Stimulated activated CD8-positive, alpha-beta memory T cell treated with anti-CD3 and anti-CD28 coated beads, Interleukin-4, amount 100 ng/mL, for 4 hours (primary cell): Measurements from ENCODE around the gene VEZT.
"Not testable (repeated sequence)": the region's sequence is repeated elsewhere in the genome, so short reads cannot be mapped to it uniquely, and the experiment has no call there.

ENCODE experiments used
- DNase-seq, 2 donors: peaks; one replicate each; pipeline ENCODE4 v3.0.0-alpha.2; 2020; ENCODE audit warnings: low read depth in 2 of 2, low spot score in 1 of 2

VEZT gene

DNA sequence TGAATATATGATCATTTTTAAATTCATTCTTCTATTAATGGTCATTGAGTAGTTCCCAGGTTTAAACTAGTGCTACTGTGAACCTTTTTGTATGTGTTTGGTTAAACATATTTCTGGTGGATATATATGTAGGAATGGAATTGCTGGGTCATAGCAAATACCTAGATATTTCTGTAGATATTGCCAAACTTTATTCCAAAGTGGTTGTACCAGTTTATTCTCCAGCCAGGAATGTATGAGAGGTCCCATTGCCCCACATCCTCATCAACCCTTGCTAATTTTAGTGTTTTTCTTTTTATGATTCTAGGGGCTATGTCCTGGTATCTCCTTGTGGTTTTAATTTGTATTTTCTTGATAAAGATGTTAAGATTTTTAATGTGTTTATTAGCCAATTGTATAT lies 3.1 kb downstream of the VEZT start:
- no peak for DNase-seq

DNA sequence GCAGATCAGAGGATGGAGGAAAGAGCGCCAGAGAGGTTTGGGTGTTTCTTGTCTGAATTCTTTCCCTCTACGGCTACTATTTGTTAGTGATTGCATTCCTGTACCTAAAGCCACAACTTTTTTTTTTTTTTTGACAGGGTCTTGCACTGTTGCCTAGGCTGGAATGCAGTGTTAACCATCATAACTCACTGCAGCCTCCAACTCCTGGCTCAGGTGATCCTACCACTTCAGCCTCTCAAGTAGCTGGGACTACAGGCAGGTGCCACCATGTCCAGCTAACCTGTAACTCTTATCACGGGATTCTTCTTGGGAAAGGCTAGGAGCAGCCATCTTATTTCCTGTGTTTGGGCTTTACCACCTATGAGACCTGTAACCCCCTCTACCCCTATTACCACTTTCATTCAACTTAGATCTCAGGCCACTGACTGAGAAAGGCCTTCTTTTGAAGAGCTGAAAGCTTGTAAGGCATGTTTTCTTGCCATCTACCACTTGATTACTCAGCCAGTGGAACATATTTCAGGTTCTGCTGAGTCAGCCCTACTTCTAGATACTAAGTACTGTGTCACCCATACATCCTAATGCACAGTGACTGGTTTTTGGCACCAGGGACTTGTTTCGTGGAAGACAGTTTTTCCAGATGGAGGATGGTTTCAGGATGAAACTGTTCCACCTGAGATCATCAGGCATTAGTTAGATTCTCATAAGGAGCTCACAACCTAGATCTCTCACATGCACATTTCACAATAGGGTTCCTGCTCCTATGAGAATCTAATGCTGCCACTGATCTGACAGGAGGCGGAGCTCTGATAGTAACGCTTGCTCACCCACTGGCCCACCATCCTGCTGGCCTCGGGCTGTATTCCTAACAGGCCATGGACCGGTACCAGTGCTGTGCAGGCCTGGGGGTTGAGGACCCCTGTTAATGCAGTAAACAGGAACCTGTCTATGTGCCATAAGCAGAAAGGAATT lies 6.9 kb downstream of the VEZT start:
- DNase-seq = no peak

DNA sequence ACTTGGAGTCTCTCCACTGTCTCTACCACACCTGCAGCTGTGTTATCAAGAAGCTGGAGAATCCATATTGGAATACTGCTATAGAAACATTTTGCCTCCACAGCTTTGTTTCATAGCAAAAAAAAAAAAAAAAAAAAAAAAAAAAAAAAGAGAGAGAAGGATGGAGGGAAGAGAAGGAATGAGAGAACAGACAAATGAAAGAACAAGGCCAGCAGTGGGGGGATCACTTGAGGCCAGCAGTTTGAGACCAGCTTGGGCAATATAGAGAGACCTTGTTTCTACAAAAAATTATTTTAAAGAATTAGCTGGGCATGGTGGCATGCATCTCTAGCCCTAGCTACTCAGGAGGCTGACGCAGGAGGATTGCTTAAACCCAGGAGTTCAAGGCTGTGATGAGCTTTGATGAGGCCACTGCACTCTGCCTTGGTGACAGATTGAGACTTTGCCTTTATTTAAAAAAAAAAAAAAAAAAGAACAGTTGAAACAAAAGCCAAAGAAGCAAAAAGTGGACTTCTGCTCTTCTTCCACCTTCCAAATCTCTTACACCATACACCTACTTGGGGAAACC lies 8.1 kb downstream of the VEZT start:
- no peak for DNase-seq

DNA sequence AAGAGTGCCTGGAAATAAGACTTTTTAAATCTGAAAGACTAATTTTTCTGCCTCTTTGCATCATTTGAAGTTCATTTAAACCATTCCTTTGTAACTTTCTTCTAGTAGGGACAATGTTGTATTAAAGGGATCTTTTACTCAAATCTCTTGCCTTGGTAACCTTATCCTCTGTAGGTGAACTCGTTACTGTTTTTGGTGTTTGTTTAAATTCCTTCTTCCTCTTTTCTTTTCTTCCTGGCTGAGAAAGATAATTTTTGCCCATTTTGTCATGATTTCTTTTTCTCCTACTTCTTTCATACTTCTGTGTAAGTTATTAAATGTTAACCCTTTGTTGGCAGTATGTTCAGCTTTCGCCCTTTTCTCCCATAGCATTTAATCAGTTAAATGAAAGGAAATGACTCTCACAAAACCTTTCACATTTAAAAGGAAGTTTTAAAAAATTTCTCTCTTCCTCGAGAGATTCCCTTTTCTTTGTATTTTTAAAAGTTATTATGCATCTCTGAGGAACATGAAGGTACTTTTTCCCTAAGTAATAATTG lies 10.3 kb downstream of the VEZT start:
- no peak for DNase-seq

DNA sequence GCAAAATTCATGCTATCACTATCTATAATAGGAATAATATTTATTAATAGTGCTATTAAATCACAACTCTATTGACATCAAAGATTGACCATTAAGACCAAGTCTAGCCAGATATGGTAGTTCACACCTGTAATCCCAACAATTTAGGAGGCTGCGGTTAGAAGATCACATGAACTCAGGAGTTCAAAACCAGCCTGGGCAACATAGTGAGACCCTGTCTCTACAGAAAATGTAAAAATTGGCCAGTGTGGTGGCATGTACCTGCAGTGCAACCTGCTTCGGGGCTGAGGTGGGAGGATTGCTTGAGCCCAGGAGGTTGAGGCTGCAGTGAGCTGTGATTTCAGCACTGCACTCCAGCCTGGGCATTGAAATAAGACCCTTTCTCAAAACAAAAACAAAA lies 11.0 kb downstream of the VEZT start:
- no peak for DNase-seq

DNA sequence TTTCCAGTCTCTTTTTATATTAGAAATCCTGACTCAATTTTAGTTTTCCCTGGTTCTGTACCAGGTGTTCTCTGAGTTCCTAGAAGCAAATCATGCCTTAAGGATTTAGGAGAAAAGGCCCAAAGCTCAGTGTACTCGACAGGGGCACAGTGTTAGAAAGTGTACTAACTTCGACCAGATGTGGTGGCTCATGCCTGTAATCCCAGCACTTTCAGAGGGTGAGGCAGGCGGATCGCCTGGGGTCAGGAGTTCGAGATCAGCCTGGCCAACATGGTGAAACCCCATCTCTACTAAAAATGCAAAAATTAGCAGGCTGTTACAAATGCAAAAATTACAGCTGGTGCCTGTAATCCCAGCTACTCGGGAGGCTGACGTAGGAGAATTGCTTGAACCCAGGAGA lies 12.0 kb downstream of the VEZT start:
- DNase-seq = no peak

DNA sequence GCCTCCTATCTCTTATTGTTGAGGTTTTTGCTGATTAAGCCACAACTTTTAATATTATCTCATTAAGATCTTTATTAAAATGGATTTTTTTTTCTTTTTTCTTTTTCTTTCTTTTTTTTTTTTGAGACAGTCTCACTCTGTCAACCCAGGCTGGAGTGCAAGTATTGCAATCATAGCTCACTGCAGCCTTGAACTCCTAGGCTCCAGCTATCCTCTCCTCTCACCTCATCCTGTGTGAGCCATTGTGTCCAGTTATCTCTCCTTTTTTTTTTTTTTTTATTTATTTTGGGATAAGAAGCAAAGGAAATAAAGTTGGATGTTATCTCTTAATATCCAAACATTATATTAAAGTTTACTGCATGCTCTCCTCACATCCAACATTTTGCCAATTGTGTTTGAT lies 12.7 kb downstream of the VEZT start:
- DNase-seq = no peak

DNA sequence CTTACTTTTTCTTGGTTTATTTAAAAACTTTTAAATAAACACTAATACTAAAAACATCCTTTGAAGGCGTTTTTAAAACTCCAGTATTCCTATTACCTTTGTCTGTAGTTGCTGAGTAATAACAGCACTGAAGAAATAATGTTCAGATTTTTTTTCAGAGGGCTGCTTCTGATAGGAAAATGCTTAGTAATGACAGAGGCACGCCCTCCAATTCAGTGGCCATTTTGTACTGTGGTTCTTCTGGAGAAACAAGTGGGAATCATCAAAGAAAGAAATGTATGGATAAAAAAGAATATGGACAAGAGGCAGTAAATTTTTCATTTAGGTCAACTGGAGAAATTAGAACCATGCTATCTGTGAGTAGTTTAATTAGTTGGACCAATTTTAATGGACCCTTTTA lies 13.6 kb downstream of the VEZT start:
- no peak for DNase-seq

DNA sequence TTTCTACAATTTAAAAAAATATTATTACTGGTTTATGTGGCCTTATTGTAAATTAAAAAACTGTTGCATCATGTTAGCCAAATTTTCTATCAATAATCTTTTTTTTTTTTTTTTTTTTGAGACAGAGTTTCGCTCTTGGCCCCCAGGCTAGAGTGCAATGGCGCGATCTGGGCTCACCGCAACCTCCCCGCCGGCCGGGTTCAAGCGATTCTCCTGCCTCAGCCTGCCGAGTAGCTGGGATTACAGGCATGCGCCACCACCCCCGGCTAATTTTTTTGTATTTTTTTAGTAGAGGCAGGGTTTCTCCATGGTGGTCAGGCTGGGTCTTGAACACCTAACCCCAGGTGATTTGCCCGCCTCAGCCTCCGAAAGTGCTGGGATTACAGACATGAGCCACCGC lies 16.6 kb downstream of the VEZT start:
- not testable (repeated sequence) for DNase-seq

DNA sequence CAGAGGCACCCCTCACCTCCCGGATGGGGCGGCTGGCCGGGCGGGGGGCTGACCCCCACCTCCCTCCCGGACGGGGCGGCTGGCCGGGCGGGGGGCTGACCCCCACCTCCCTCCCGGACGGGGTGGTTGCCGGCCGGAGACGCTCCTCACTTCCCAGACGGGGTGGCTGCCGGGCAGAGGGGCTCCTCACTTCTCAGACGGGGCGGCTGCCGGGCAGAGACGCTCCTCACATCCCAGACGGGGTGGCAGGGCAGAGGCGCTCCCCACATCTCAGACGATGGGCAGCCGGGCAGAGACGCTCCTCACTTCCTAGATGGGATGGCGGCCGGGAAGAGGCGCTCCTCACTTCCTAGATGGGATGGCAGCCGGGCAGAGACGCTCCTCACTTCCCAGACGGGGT lies 18.0 kb downstream of the VEZT start:
- DNase-seq = not testable (repeated sequence)

DNA sequence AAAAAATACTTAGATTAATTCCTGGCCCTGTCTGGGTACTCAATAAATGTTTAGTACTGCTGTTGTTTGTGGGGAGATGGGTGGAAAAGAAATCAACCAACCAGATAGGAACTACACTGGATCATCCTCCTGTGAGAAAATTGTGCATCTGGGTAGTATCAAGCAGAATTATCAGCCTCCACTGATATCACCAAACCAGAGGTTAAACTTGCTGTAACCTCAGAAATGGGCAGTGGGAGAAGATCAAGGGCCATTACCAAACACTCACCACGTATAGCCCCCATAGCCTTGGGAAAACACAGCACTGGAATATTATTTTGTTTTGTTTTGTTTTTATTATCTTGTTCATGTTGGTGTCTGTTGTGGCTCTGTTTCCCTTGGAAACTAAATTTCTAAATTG lies 19.7 kb downstream of the VEZT start:
- DNase-seq = no peak

DNA sequence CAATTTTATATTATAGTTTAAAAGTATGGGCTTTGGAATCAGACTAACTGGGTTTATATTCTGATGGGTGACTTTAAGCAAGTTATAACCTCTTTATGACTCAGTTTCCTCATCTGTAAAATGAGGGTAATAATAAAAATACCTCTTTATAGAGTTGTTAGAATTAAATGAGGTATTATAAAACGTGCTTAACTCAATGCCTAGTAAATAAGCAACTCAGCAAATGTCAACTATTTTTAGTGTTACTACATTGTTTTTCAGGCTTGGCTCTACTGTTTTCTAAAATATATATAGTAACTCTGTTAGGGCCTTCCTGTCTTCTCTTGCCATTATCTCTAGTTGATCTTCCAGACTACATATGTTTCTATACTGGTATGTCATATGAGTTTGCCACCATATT lies 20.5 kb downstream of the VEZT start:
- no peak for DNase-seq

DNA sequence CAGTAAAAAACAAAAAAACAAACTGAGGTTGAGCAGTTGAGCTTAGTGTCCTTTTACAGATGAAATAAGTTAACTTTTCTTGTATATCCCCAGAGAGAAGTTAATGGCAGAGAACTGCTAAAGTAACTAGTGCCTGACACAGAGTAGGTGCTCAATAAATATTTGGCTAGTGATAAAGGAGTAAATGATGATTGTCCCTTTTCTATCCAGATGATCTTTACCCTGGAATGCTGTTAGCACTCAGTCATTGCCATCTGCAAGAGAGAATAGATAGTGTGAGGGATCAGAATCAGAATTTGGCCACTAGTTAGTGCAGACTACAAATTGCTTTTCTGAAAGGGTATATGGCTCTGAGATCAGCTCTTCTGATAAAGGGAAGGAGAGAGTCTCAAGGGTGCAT lies 21.6 kb downstream of the VEZT start:
- no peak for DNase-seq

DNA sequence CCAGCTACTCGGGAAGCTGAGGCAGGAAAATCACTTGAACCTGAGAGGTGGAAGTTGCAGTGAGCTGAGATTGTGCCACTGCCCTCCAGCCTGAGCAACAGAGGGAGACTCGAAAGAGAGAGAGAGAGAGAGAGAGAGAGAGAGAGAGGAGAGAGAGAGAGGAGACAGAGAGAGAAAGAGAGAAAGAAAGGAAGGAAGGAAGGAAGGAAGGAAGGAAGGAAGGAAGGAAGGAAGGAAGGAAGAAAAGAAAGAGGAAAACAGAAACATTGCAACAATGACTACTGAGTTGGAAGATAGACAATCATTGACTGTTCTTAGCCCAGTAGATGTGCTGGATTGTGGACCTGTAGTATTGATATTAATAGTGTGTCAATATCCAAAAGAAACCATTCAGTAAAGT lies 22.2 kb downstream of the VEZT start:
- not testable (repeated sequence) for DNase-seq

DNA sequence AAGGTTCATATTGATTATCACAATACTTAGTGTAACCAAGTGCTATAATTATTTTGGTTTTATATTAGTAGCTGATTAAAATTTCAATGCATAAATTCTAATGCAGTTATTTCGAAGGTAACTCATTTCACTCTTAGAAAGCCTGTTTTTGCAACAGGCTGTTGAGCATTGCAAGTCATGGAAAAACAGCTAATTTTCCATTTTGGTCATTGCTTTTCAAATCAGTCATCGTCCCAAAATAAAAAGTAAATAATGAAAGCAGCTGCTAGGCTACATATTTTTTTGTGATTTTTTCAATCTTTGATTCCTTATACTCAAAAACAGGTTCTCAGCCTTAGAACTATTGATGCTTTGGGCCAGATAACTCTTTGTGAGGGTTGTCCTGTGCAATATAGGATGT lies 22.9 kb downstream of the VEZT start:
- DNase-seq = no peak

DNA sequence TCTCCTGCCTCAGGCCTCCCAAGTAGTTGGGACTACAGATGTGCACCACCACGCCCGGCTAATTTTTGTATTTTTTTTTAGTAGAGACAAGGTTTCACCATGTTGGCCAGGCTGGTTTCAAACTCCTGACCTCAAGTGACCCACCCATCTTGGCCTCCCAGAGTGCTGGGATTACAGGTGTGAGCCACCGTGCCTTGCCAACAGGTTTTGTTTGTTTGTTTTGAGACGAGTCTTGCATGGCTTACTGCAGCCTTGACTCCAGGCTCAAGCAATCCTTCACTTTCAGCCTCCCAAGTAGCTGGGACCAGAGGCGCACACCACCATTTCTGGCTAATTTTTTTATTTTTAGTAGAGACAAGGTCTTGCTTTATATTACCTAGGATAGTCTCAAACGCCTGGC lies 23.5 kb downstream of the VEZT start:
- not testable (repeated sequence) for DNase-seq

DNA sequence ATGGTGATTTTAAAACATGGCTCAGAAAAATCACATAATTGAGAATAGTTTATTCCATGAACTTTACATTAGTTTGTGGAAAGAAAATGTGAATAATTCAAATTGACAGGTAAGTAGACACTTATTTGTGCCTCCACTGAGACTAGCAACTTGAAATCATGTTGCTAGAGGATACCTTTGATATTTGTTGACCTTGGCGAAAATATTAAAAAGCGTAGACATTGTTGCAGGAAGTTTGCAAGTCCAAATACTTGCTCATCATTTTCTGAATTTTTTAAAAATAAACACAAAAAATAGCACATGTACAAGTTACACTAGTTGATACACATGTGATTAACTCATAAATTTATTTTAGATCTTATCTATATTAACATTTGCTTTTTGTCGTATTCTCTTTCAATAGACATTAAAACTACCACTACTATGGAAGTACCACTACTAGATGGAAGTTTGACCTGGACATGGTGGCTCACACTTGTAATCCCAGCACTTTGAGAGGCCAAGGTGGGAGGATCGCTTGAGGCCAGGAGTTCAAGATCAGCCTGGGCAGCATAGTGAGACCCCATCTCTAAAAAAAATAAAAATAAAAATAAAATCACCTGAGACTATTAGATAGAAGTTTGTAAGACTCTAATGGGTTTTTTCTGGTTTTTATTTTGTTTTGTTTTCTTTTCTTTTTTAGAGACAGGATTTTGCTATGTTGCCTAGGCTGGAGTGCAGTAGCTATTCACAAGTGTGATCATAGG lies 24.3 kb downstream of the VEZT start:
- no peak for DNase-seq

DNA sequence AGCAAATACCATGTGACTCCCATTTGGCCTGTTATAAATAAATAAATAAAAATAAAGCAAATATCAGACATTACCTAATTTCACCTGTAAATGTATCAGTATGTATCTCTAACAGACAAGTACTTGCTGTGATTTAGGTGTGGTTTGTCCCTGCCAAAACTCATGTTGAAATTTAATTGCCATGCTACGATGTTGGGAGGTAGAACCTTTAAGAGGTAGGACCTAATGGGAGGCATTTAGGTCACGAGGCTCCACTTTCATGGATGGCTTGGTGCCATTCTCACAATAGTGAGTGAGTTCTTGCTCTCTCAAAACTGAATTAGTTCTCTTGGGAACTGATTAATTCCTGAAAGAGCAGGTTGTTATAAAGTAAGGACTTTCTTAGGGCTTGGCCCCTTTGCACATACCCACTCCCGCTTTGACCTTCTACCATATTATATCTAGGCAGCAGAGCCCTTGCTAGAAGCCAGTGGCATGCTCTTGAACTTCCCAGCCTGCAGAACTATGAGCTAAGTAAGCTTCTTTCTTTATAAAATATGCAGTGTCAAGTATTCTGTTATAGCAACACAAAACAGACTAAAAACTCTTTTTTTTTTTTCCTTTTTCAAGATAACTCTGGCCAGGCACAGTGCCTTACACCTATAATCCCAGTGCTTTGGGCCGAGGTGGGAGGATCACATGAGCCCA lies 26.0 kb downstream of the VEZT start:
- no peak for DNase-seq

DNA sequence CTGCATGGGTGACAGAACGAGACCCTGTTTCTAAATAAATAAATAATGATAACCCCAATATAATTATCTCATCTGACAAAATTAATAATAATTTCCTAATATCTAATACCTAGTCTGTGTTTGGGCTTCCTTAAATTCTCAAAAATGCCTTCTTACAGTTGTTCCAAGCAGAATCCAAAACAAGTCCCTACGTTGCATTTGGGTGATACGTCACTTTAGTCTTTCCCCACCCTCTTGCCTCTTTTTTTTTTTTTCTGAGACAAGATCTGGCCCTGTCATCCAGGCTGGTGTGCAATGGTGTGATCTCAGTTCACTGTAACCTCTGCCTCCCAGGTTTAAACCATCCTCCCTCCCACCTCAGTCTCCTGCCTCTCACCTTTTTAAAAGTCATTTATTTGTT lies 26.7 kb downstream of the VEZT start:
- DNase-seq = no peak

DNA sequence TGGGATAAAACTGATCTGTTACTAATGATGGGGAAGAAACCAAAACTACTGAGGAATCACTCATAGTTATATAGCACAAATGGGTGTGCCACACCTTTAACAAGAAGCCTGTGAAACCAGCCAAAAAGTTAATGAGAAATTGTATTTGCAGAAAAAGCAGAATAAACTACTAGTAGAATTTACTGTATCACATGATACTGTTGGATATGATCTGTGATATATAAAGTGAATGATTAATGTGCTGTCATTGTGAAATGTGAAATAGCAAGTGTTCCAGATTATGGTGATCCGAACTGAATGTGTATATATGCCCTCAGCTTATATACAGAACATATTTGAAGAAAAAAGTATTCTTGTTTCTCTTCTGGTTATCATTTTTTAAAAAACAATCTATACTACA lies 30.5 kb downstream of the VEZT start:
- no peak for DNase-seq
